AG10803 (cell line): ENCODE results near the gene SRPK3.

Experiments used
- DNase-seq: peaks from one replicate; pipeline ENCODE4 v3.0.0; 2010; ENCODE audit warnings: low read depth
- H3K4me3 ChIP-seq: 2 replicates; pipeline ENCODE4 v1.5.1; 2011; ENCODE audit warnings: mild to moderate bottlenecking, low read length, control low read depth
- TF ChIP-seq, protein P1 (sequence below): conservative IDR thresholded peaks from 2 replicates; pipeline ENCODE4 v1.5.1; 2011; ENCODE audit warnings: mild to moderate bottlenecking, low read length, control low read depth, inconsistent platforms

The SRPK3 gene

DNA sequence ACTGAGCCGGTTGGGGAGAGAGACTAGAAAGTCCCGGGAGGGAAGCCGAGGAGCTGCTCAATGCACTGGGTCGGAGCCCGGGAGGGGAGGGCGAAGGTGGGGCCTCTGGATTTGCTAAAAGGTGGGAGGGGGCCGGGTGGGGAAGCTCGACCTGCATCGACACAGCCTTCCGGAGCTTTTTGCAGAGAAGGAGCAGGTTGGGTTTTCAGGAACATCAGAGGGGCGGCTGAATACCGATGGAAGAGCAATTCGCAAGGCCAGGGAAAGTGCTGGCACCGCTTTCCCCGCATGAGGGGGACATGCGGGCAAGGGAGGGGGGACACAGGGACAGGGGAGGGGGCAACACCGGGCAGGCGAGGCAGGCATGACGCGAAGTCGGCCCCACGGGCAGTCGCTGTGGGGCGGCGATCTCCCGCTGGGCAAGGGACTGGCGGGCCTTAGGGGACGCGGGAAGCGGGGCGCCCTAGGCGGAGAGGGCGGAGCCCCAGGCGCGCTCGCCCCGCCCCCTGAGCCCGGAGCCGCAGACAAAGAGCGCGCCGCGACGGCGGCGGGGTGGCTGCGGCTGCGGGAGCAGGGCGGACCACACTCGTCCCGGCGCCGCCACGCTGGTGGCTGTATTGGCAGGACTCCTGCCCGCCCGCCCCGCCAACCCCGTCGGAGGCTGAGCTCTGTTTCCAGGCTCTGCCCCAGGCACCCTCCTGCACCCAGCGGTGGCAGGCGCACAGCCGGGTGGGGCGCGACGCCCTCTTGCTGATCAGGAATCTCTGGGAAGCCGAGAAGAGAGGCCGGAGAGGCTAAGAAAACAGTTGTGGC is 37.9 kb downstream of the SRPK3 start:
- H3K4me3 ChIP-seq, result peak overlapping the region; percentile 12
- TF ChIP-seq, protein P1, sequence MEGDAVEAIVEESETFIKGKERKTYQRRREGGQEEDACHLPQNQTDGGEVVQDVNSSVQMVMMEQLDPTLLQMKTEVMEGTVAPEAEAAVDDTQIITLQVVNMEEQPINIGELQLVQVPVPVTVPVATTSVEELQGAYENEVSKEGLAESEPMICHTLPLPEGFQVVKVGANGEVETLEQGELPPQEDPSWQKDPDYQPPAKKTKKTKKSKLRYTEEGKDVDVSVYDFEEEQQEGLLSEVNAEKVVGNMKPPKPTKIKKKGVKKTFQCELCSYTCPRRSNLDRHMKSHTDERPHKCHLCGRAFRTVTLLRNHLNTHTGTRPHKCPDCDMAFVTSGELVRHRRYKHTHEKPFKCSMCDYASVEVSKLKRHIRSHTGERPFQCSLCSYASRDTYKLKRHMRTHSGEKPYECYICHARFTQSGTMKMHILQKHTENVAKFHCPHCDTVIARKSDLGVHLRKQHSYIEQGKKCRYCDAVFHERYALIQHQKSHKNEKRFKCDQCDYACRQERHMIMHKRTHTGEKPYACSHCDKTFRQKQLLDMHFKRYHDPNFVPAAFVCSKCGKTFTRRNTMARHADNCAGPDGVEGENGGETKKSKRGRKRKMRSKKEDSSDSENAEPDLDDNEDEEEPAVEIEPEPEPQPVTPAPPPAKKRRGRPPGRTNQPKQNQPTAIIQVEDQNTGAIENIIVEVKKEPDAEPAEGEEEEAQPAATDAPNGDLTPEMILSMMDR, result no peak

DNA sequence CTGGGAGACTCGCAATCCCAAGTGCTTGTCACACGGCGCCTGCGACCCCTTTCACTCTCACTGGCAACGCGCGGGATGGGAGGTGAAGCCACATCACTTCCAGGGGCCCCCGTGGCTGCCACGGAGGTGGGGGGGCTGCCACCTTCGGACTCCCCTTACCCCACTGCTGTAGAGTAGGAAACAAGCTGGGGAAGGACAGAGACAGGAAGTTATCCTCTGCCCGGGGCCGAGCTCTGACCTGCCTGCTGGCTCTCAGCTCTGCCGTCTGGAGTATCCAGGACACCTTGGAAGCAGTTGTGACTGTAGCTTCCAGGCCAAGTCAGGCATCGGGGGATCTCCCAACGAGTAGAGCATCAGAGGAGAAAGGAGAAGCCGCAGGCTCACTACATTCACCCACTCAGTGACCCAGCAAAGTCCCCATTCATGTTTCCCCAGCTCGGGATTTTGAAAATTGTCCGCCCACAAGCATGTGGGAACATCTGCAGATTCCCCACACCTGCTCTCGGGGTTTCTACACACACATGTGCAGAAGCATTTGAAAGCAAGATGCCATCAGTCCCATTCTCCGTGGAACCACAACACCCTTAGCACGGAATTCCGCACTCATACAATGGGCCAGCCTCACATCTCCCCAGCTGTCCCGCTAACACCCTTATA is 38.7 kb downstream of the SRPK3 start:
- DNase-seq, result no peak
- TF ChIP-seq, protein P1, result no peak
- H3K4me3 ChIP-seq, result peak overlapping the region; percentile 12

More for the DNA sequence above, 37.9 kb downstream of the SRPK3 start:
- no peak for DNase-seq

DNA sequence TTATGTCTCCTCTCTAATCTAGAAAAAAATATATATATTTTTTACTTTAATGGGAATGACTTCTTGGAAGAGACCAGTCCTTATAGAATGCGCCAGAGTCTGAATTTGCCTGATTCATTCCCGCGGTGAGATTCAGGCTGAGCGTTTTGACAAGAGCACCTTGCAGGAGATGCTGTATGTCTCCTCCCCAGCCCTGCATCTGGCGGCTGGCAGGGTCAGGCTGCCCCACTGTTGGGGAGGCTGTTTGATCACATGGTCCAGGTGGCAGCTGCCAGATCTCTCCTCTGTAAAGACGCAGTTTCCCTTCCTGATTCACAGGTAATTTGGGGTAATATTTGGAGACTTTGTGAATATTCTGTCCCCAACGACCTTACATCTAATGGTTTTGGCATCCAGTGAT is 39.8 kb downstream of the SRPK3 start:
- H3K4me3 ChIP-seq, result no peak overlapping the region
- TF ChIP-seq, protein P1, result no peak
- no peak for DNase-seq

DNA sequence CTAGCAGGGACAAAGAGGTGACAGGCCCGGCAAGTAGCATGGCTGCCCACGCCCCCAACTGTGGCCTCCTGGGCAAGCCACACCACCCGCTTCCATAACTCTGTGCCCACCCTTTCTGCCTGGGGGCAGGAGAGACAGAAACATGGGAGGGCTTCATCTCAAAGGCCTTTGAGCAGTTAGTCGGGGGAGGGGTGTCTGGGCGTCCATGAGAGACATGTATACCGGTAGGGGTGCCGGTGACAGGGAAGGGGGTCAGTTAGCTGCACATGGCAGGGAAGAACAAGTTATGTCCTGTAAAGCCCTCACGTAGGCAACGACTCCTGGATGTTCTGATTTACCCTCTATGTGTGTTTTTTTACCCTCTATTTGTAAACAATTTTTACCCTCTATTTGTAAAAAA is 40.2 kb downstream of the SRPK3 start:
- TF ChIP-seq, protein P1, result no peak
- no peak for DNase-seq
- H3K4me3 ChIP-seq, result no peak overlapping the region

DNA sequence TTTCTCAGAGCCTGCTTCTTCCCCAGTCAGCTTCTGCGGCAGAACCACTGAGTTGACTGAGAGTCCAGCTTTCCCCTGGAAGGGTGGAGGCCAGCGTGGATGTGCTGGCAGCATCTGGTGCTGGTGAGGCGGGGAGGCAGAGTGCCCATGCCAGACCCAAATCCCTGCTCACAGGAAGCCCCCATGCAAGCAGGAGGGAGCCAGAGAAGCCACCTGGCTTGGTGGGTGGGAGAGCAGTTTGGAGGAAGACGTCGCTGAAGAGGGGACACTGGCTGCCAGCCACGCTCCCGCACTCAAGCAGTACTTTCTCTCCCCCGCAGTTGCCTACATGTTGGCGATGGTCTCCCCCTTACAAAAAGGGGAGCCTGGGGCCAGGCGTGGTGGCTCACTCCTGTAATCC is 43.5 kb downstream of the SRPK3 start:
- TF ChIP-seq, protein P1, result no peak

DNA sequence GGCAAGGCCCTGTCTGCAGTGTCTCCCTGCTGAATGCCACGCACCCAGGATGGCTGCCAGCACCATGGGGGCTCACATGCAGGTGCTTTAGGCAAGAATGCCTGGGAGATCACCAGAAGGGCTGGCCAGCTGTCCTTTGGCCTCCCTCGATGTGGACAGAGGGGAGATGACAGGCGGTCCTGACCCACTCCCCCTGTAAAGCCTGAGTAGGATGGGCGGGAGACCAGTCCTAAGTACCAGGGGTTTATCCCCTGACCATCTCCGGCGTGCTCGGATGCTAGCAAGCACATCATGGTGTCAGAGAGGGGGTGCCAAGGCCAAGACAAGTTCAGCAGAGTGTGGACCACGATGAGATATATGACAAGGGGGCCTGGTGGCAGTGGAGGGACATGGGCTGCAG is 44.2 kb downstream of the SRPK3 start:
- no peak for DNase-seq
- no peak overlapping the region for H3K4me3 ChIP-seq
- TF ChIP-seq, protein P1, result no peak

More for the DNA sequence above, 43.5 kb downstream of the SRPK3 start:
- no peak overlapping the region for H3K4me3 ChIP-seq
- no peak for DNase-seq

DNA sequence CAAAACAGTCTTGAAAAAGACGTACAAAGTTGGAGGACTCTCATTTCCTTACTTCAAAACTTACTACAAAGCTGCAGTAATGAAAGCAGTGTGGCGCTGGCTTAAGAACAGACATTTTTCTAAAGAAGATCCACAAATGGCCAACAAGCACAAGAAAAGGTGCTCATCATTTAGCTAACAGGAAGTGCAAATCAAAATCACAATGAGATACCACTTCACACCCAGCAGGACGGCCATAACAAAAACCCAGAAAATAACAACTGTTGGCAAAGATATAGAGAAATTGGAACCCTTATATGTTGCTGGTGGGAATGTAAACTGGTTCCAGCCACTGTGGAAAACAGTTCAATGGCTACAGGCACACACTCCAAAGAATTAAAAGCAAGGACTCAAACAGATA is 46.2 kb downstream of the SRPK3 start:
- TF ChIP-seq, protein P1, result no peak
- H3K4me3 ChIP-seq, result no peak overlapping the region
- DNase-seq, result no peak
